ENCODE measurements around the gene REV1.

Gene REV1

GRCh38 chr2:99488539-99489062, 1.2 kb downstream of the REV1 start:
- H3K27ac ChIP-seq (ENCODE audit: insufficient read depth, low read depth, low read length, poor library complexity, severe bottlenecking): no peak overlapping the region
- WGBS, 2 experiments: 18 to 21% methylated on average over 7 to 8 of the region's 8 CpGs

GRCh38 chr2:99487906-99488305, 1.9 kb downstream of the REV1 start:
- Histone ChIP-seq H3K27ac (ENCODE audit: insufficient read depth, low read depth, low read length, poor library complexity, severe bottlenecking) (no peak overlapping the region), H3K4me3 (ENCODE audit: insufficient read depth, low read depth, low read length) (no peak overlapping the region)

More at GRCh38 chr2:99488539-99489062, 1.2 kb downstream of the REV1 start:
- H3K4me1 ChIP-seq (ENCODE audit: control insufficient read depth, insufficient read depth, low read length): no peaks in the 10 kb centered on the region
- H3K36me3 ChIP-seq (ENCODE audit: control insufficient read depth, insufficient read depth, low read length): no peaks in the 10 kb centered on the region
- peak overlapping the region; percentile 91 for H3K4me3 ChIP-seq (ENCODE audit: insufficient read depth, low read depth, low read length)
- H3K27me3 ChIP-seq (ENCODE audit: control insufficient read depth, insufficient read depth, low read length, poor library complexity, severe bottlenecking): no peaks in the 10 kb centered on the region
- H3K9me3 ChIP-seq (ENCODE audit: control insufficient read depth, low read length): no peaks in the 10 kb centered on the region

GRCh38 chr2:99485824-99486223, 4.0 kb downstream of the REV1 start:
- Histone ChIP-seq H3K4me1 (ENCODE audit: control insufficient read depth, insufficient read depth, low read length) (no peaks in the 10 kb centered on the region), H3K4me3 (ENCODE audit: insufficient read depth, low read depth, low read length) (no peak overlapping the region), H3K27ac (ENCODE audit: insufficient read depth, low read depth, low read length, poor library complexity, severe bottlenecking) (no peak overlapping the region), H3K27me3 (ENCODE audit: control insufficient read depth, insufficient read depth, low read length, poor library complexity, severe bottlenecking) (no peaks in the 10 kb centered on the region), H3K9me3 (ENCODE audit: control insufficient read depth, low read length) (no peaks in the 10 kb centered on the region), H3K36me3 (ENCODE audit: control insufficient read depth, insufficient read depth, low read length) (no peaks in the 10 kb centered on the region)
- WGBS, 2 experiments: 72 to 85% methylated on average over 4 of the region's 4 CpGs

More at GRCh38 chr2:99487906-99488305, 1.9 kb downstream of the REV1 start:
- Histone ChIP-seq H3K36me3 (ENCODE audit: control insufficient read depth, insufficient read depth, low read length) (no peaks in the 10 kb centered on the region), H3K27me3 (ENCODE audit: control insufficient read depth, insufficient read depth, low read length, poor library complexity, severe bottlenecking) (no peaks in the 10 kb centered on the region), H3K9me3 (ENCODE audit: control insufficient read depth, low read length) (no peaks in the 10 kb centered on the region), H3K4me1 (ENCODE audit: control insufficient read depth, insufficient read depth, low read length) (no peaks in the 10 kb centered on the region)
- 81 to 89% methylated on average over 4 of the region's 4 CpGs for WGBS, 2 experiments

- Histone ChIP-seq H3K27ac (ENCODE audit: insufficient read depth, low read depth, low read length, poor library complexity, severe bottlenecking) (no peak overlapping the region), H3K36me3 (ENCODE audit: control insufficient read depth, insufficient read depth, low read length) (no peaks in the 10 kb centered on the region)
- WGBS, 2 experiments: 52 to 53% methylated on average over 3 of the region's 3 CpGs
Measured at GRCh38 chr2:99485411-99485810, 4.4 kb downstream of the REV1 start.

DNA sequence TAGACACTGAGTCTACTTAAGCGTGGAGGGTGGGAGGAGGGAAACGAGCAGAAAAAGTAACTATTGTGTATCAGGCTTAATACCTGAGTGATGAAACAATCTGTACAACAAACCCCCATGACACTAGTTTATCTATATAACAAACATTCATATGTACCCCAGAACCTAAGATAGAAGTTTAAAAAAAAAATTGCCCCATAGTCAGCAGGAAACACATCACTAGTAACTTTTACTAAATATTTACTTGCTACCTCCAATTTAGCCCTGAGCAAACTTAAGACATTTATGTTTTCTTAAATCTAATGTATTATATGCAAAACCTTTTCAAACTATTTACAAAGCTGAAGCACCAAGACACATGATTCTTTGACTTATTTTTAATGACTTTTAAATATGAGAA, 5.6 kb downstream of the REV1 start:
- Histone ChIP-seq H3K9me3 (ENCODE audit: control insufficient read depth, low read length) (no peaks in the 10 kb centered on the region), H3K4me1 (ENCODE audit: control insufficient read depth, insufficient read depth, low read length) (no peaks in the 10 kb centered on the region), H3K27me3 (ENCODE audit: control insufficient read depth, insufficient read depth, low read length, poor library complexity, severe bottlenecking) (no peaks in the 10 kb centered on the region), H3K27ac (ENCODE audit: insufficient read depth, low read depth, low read length, poor library complexity, severe bottlenecking) (no peak overlapping the region), H3K4me3 (ENCODE audit: insufficient read depth, low read depth, low read length) (no peak overlapping the region), H3K36me3 (ENCODE audit: control insufficient read depth, insufficient read depth, low read length) (no peaks in the 10 kb centered on the region)
- 91 to 100% methylated on average over 1 to 2 of the region's 2 CpGs for WGBS, 2 experiments

More at GRCh38 chr2:99485411-99485810, 4.4 kb downstream of the REV1 start:
- H3K9me3 ChIP-seq (ENCODE audit: control insufficient read depth, low read length): no peaks in the 10 kb centered on the region
- H3K4me1 ChIP-seq (ENCODE audit: control insufficient read depth, insufficient read depth, low read length): no peaks in the 10 kb centered on the region
- H3K27me3 ChIP-seq (ENCODE audit: control insufficient read depth, insufficient read depth, low read length, poor library complexity, severe bottlenecking): no peaks in the 10 kb centered on the region
- no peak overlapping the region for H3K4me3 ChIP-seq (ENCODE audit: insufficient read depth, low read depth, low read length)

- 89% methylated on average over 1 of the region's 1 CpG for WGBS, 2 experiments
Measured at GRCh38 chr2:99481941-99482340, 7.9 kb downstream of the REV1 start.

DNA sequence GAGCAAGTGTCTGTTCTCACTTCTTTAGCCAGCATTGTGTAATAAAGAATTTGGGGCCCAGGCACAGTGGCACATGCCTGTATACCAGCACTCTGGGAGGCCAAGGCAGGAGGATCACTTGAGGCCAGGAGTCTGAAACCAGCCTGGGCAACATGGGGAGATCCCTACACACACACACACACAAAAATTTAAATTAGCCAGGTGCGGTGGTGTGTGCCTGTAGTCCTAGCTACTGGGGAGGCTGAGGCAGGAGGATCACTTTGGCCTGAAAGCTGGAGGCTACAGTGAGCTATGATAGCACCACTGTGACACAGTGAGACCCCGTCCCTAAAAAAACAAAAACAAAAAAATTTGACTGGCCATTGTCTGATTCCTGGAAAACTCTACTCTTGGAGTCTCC, 8.3 kb downstream of the REV1 start:
- Histone ChIP-seq H3K4me3 (ENCODE audit: insufficient read depth, low read depth, low read length) (no peak overlapping the region), H3K9me3 (ENCODE audit: control insufficient read depth, low read length) (no peaks in the 10 kb centered on the region), H3K27me3 (ENCODE audit: control insufficient read depth, insufficient read depth, low read length, poor library complexity, severe bottlenecking) (no peaks in the 10 kb centered on the region), H3K36me3 (ENCODE audit: control insufficient read depth, insufficient read depth, low read length) (no peaks in the 10 kb centered on the region), H3K4me1 (ENCODE audit: control insufficient read depth, insufficient read depth, low read length) (no peaks in the 10 kb centered on the region), H3K27ac (ENCODE audit: insufficient read depth, low read depth, low read length, poor library complexity, severe bottlenecking) (no peak overlapping the region)
- 87 to 93% methylated on average over 2 of the region's 2 CpGs for WGBS, 2 experiments

More at GRCh38 chr2:99481941-99482340, 7.9 kb downstream of the REV1 start:
- no peaks in the 10 kb centered on the region for H3K36me3 ChIP-seq (ENCODE audit: control insufficient read depth, insufficient read depth, low read length)
- H3K4me3 ChIP-seq (ENCODE audit: insufficient read depth, low read depth, low read length): no peak overlapping the region
- H3K27ac ChIP-seq (ENCODE audit: insufficient read depth, low read depth, low read length, poor library complexity, severe bottlenecking): no peak overlapping the region
- no peaks in the 10 kb centered on the region for H3K9me3 ChIP-seq (ENCODE audit: control insufficient read depth, low read length)
- no peaks in the 10 kb centered on the region for H3K27me3 ChIP-seq (ENCODE audit: control insufficient read depth, insufficient read depth, low read length, poor library complexity, severe bottlenecking)
- no peaks in the 10 kb centered on the region for H3K4me1 ChIP-seq (ENCODE audit: control insufficient read depth, insufficient read depth, low read length)

GRCh38 chr2:99480390-99480789, 9.4 kb downstream of the REV1 start:
- H3K9me3 ChIP-seq (ENCODE audit: control insufficient read depth, low read length): no peaks in the 10 kb centered on the region
- H3K4me1 ChIP-seq (ENCODE audit: control insufficient read depth, insufficient read depth, low read length): no peaks in the 10 kb centered on the region
- H3K27ac ChIP-seq (ENCODE audit: insufficient read depth, low read depth, low read length, poor library complexity, severe bottlenecking): no peak overlapping the region
- H3K36me3 ChIP-seq (ENCODE audit: control insufficient read depth, insufficient read depth, low read length): no peaks in the 10 kb centered on the region
- H3K4me3 ChIP-seq (ENCODE audit: insufficient read depth, low read depth, low read length): no peak overlapping the region
- no peaks in the 10 kb centered on the region for H3K27me3 ChIP-seq (ENCODE audit: control insufficient read depth, insufficient read depth, low read length, poor library complexity, severe bottlenecking)
- 94 to 95% methylated on average over 1 of the region's 1 CpG for WGBS, 2 experiments

DNA sequence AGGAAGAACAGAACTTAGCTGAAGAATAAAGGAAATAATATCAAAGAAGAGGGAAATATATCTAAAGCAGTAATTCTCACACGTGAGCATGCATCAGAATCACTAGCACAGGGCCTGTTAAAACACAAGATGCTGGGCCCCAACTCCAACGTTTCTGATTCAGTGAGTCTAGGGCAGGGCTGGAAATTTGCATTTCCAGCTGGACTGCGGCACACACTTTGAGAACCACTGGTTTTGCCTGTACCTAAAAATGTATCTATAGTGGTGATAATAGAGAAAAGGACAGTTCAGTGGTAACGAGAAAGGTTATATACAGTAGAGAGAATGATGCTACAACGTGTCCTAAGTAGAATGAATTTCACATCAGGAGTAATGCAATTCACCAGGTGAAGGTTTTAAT, 11.2 kb downstream of the REV1 start:
- no peaks in the 10 kb centered on the region for H3K27me3 ChIP-seq (ENCODE audit: control insufficient read depth, insufficient read depth, low read length, poor library complexity, severe bottlenecking)
- H3K4me3 ChIP-seq (ENCODE audit: insufficient read depth, low read depth, low read length): no peak overlapping the region
- WGBS, 2 experiments: 92 to 93% methylated on average over 5 of the region's 5 CpGs
- H3K27ac ChIP-seq (ENCODE audit: insufficient read depth, low read depth, low read length, poor library complexity, severe bottlenecking): no peak overlapping the region
- no peaks in the 10 kb centered on the region for H3K4me1 ChIP-seq (ENCODE audit: control insufficient read depth, insufficient read depth, low read length)
- H3K36me3 ChIP-seq (ENCODE audit: control insufficient read depth, insufficient read depth, low read length): no peaks in the 10 kb centered on the region
- H3K9me3 ChIP-seq (ENCODE audit: control insufficient read depth, low read length): no peaks in the 10 kb centered on the region

DNA sequence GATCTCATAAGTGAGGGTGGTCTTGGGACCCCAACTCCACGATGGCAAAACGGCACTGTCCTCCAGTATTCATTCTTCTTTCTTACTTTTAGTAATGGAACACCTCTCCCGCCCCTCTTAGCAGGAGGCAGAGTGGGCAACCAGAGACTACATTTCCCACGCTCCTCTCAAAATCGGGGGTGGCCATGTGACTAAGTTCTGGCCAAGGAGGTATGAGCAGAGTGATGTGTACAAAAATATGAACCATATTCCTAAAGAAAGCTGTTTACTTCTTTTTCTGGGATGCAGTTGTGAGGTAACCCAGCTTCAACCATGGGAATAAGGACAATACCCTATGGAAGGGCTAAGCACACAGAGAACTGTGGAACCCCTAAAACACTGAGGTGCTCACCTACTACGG, 12.8 kb downstream of the REV1 start:
- 88 to 96% methylated on average over 6 of the region's 6 CpGs for WGBS, 2 experiments
- H3K4me1 ChIP-seq (ENCODE audit: control insufficient read depth, insufficient read depth, low read length): no peaks in the 10 kb centered on the region
- no peaks in the 10 kb centered on the region for H3K27me3 ChIP-seq (ENCODE audit: control insufficient read depth, insufficient read depth, low read length, poor library complexity, severe bottlenecking)

DNA sequence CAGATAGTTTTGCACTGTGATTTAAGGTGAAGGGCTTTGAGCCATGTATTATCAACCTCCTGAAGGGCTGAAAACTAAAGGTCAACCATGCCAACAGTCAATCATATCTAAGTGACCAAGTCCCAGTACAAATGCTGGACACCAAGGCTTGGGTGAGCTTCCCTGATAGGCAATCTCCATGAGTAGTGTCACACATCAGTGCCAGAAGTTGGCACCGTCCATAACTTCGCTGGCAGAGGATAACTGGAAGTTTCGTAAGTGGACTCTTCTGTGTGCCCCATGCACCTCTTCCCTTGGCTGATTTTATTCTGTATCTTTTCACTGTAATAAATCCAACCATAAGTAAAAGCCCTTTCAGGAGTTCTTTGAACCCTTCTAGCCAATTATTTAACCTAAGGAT, 13.2 kb downstream of the REV1 start:
- WGBS, 2 experiments: 95 to 97% methylated on average over 3 of the region's 3 CpGs
- no peak overlapping the region for H3K4me3 ChIP-seq (ENCODE audit: insufficient read depth, low read depth, low read length)
- H3K9me3 ChIP-seq (ENCODE audit: control insufficient read depth, low read length): no peaks in the 10 kb centered on the region
- H3K4me1 ChIP-seq (ENCODE audit: control insufficient read depth, insufficient read depth, low read length): no peaks in the 10 kb centered on the region
- H3K27ac ChIP-seq (ENCODE audit: insufficient read depth, low read depth, low read length, poor library complexity, severe bottlenecking): no peak overlapping the region
- no peaks in the 10 kb centered on the region for H3K27me3 ChIP-seq (ENCODE audit: control insufficient read depth, insufficient read depth, low read length, poor library complexity, severe bottlenecking)
- no peaks in the 10 kb centered on the region for H3K36me3 ChIP-seq (ENCODE audit: control insufficient read depth, insufficient read depth, low read length)

More for the DNA sequence above, 12.8 kb downstream of the REV1 start:
- H3K9me3 ChIP-seq (ENCODE audit: control insufficient read depth, low read length): no peaks in the 10 kb centered on the region
- no peak overlapping the region for H3K27ac ChIP-seq (ENCODE audit: insufficient read depth, low read depth, low read length, poor library complexity, severe bottlenecking)
- H3K4me3 ChIP-seq (ENCODE audit: insufficient read depth, low read depth, low read length): no peak overlapping the region
- H3K36me3 ChIP-seq (ENCODE audit: control insufficient read depth, insufficient read depth, low read length): no peaks in the 10 kb centered on the region
